HG03432 (cell line): Measurements from ENCODE around the gene GDF9.

Experiments used
- ATAC-seq: cut with Tn5 transposase; IDR thresholded peaks from one replicate; pipeline ENCODE4 v1.9.1; 2021; ENCODE audit warnings: mild to moderate bottlenecking, moderate library complexity; ENCODE audit not compliant: unreplicated experiment

GDF9 gene

GRCh38 chr5:132866342-132867045, at the start of gene GDF9, which contains the start of gene UQCRQ:
Gene GDF9 (minus strand): TSS chr5:132866469. CDS start chr5:132864533, 1,936 bp downstream.
Gene UQCRQ (plus strand): TSS chr5:132866642. CDS start chr5:132866882, 240 bp downstream.
- peak; percentile 98 for ATAC-seq

DNA sequence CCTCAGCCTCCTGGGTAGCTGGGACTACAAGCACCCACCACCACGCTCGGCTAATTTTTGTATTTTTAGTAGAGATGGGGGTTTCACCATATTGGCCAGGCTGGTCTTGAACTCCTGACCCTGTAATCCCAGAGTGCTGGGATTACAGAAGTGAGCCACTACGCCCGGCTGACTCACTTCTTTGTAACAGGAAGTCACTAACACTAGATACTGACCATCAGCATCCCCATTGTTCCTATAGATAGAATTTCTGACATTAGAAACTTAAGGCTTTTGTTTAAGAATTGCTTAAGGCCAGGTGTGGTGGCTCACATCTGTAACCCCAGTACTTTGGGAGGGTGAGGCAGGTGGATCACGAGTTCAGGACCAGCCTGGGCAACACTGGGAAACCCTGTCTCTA, 49.4 kb upstream of the GDF9 start:
- no peak for ATAC-seq

DNA sequence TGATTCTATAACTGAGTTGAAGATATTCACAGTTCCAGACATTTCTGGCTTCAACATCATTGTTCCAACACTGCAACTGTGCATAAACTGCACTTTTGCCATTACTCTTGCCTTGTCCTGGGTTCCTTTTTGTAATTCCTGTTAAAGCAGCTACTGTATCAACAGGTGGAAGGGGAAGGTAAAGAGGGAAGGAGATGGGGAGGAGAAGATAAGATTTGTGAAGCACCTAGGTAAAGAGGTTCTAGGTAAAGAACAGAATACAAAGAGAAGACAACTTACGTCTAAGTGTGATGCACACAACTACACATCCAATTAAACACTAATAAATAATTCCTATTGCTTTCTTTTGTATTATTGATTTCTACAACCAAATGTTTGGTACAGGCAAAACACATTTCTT, 43.4 kb upstream of the GDF9 start:
- no peak for ATAC-seq

DNA sequence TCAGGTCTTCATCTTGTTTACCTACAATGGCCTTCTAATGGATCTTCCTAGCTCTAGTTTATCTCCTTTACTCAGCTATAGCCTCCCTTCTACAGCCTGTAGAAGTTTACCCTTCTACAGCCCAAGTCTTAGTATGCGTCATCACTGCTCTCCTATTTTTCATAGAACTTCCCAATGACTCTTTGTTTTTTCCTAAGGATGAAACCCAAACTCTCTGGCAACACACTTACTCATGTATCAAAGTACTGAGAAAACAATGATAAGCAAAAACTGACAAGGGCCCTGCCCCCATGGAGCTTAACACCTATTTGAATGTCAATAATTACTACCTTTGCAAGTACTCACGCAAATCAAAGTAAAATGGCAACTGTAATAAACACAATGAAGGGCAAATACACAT, 40.9 kb upstream of the GDF9 start:
- ATAC-seq, result no peak

GRCh38 chr5:132905938-132906337, 39.7 kb upstream of the GDF9 start:
- no peak for ATAC-seq

DNA sequence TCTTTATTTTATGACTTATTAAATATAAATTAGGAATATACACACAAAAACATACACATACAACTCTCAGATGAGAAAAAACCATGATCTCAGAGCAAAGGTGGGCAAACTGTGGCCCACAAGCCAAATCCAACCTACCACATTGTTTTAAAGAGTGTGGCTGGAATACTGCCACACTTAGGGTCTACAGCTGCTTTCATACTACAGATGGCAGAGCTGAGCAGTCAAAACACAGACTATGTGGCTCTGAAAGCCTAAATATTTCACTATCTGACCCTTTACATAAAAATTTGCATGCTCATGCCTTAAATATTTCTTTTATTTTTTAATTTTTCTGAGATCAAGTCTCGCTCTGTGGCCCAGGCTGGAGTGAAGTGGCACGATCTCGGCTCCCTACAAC, 35.5 kb upstream of the GDF9 start:
- ATAC-seq, result no peak

DNA sequence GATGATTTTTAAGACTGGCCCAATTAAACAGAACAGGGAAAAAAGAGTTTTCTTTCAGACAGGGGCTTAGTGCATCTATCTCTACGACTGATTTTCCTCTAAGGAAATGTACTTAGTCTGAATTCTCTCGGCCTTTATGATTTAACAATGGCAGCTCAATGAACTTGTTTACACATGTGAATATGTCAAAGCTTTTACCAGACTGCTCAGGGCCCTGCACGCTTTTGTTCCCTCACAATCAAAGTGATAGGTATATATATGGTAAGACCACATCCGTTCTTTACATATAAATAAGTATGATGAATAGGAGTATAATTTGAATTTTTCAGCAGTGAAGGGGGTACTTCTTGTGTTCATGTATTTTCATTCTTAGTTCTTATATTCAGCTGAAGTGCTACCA, 34.8 kb upstream of the GDF9 start:
- ATAC-seq, result no peak

DNA sequence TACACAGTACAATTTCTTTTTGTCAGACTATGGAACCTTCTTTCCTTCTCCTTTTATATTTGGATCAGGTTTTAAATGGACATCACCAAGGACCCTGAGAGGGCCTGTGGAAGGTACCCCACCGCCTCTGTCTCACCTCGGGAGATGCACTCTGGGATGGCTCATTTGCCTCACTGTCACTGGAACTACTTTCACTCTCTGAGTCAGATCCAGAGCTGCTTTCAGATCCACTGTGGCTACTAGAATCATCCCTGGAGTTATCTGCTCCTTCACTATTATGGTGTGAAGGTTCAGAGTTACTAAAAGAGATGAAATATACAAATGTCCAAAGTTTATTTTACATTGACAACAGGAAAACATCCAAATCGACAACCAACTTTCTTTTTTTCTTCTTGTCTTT, 31.8 kb upstream of the GDF9 start:
- ATAC-seq, result no peak

DNA sequence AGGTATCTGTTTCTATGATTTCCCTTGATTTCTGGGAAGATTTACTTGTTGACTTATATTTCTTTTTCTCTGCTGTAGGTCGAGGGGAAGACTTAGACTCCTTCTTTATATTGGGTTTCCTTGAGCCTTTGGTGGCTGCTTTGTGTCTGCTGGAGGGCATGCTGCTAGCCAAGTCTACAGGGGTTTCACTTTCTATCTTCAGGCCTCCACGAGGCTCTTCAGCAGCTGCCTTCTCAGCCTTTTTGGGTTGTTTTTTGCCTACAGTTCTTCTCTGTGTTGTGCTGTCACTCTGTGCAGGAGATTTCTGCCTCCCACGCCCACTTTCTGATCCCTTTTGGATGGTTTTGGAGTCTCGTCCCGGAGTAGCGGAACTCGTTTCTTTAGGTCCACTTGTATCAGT, 30.4 kb upstream of the GDF9 start:
- ATAC-seq, result no peak

DNA sequence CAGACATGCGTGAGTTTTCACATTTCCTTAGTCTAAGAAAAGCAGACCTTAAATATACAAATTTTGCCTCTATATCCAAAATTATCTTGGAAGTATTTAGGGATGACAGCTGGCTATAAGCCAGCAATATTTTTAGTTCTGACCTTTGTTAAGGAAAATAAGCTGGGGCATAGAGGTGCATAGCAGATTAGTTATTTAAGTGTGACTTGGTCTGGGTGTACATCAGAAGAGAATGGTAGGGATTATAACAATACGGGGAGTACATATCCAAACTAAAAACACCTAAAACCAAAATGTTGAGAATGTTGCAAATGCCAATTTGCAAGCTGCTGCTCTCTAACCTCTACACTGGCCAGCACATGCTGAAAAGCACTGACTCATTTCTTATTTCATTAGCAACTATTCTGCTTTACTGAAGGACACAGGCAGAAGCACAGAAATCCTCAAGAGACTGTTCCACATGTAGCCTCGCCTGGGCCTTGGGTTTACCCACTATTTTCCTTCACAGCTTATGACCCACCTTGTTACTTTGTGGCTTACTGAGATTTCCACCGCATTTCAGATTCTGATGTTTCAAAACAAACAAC, 29.5 kb upstream of the GDF9 start:
- no peak for ATAC-seq

- no peak for ATAC-seq
Observed at GRCh38 chr5:132890817-132891216, 24.5 kb upstream of the GDF9 start.

GRCh38 chr5:132889501-132889900, 23.2 kb upstream of the GDF9 start:
- ATAC-seq, result no peak

- no peak for ATAC-seq
Observed at GRCh38 chr5:132887283-132887682, 21.0 kb upstream of the GDF9 start.

DNA sequence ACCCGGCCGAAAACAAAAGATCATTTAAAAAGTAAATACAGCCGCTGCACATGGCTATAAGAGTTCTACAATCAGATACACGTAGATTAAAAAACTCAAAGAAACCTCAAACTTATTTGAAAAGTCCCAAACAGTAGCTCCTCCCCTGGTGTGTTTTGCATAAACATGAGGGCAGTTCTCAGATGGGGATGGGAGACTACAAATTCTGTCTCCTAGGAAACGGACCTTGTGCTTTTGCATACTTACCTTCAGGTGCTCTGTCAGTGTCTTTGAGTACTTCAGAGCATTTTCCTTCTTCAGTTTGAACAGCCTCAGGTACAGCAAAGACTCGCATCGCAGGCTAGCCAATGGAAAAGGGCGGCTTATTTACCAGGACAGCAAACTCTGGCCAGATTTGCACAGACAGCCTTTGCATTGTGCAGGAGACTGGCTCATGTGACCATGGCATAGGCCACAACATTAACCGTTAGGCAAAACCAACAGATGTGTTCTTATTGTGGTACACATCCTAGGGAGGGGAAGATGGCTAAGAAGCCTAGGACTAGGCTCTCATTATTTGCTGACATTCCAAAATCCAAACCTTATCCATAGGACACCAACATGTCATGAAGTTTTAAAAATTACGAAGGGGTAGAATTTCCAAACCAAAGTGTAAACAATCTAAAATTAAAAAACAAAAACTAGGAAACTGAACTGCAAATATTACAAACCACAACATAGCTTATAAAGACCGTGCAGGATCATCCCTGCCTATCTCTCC, 20.0 kb upstream of the GDF9 start:
- no peak for ATAC-seq

- ATAC-seq, result no peak
Observed at GRCh38 chr5:132884548-132884947, 18.3 kb upstream of the GDF9 start.

GRCh38 chr5:132883261-132883834, 17.1 kb upstream of the GDF9 start:
- ATAC-seq, result peak; percentile 46

GRCh38 chr5:132877938-132878337, 11.7 kb upstream of the GDF9 start:
- no peak for ATAC-seq

- no peak for ATAC-seq
Observed at GRCh38 chr5:132877466-132877865, 11.2 kb upstream of the GDF9 start.

DNA sequence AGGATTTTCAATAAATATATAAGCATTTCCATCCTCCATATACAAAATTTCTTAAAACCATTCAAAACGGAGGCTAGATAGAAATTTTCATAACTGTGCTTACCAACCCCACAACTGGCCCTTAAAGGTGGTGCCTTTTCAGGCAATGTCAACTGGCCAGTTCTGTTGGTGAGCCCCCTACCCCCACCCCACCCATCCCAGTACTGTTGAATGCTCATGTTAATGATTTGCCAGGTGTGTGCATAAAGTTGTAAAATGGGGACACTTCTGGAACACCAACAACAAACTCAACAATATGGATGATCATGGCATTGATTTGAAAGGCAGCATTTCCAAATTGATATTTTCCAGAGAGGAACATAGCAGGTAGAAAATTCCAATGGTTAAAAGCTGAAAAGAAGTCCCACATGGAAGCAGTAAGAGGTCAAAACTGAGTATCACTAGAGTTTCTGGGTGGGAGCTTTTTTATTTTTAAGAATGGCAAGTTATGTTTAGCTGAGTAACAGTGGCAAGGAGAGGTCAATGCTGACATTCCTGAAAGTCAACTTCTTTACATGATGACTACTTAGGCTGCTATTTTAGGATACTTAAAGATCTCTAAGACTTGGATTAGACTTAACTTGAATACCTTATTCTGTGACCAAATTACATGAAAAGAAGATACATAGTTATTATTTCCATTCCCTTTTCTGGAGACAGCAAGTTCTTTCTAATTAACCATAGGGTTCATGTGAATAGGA, 9.9 kb upstream of the GDF9 start:
- no peak for ATAC-seq

- ATAC-seq, result no peak
Observed at GRCh38 chr5:132873930-132874271, 7.6 kb upstream of the GDF9 start.
